Mesothelial cell of epicardium (in vitro differentiated cells): ENCODE measurements around the gene SLAMF6. TPM values are rescaled to one million over a fixed set of nuclear protein-coding genes. Genes with fewer than 3 reads are reported as not detected.

Experiments used
- DNase-seq, 2 experiments: peaks; one replicate each; pipeline ENCODE4 v3.0.0; 2021; ENCODE audit warnings: low spot score in 2 of 2; ENCODE audit not compliant: unreplicated experiment in 2 of 2
- H3K27ac Mint-ChIP-seq: 2 replicates; pipeline ENCODE4 v1.8.0; 2021; ENCODE audit warnings: mixed read lengths
- H3K27me3 Mint-ChIP-seq: 2 replicates; pipeline ENCODE4 v1.8.0; 2021; ENCODE audit warnings: low read depth, mixed read lengths
- H3K36me3 Mint-ChIP-seq: 2 replicates; pipeline ENCODE4 v1.8.0; 2021; ENCODE audit warnings: mixed read lengths
- H3K4me1 Mint-ChIP-seq: 2 replicates; pipeline ENCODE4 v1.8.0; 2021; ENCODE audit warnings: mixed read lengths
- H3K4me3 Mint-ChIP-seq: 2 replicates; pipeline ENCODE4 v1.8.0; 2021; ENCODE audit warnings: mild to moderate bottlenecking, moderate library complexity, mixed read lengths
- H3K9me3 Mint-ChIP-seq: 2 replicates; pipeline ENCODE4 v1.8.0; 2021; ENCODE audit warnings: mixed read lengths
- total RNA-seq: library from RNA; stranded (reverse); gene quantifications from 3 replicates; pipeline ENCODE4 v1.2.1, GENCODE V29; 2021
- TF ChIP-seq, protein P1 (sequence below): fragments of 200-600 bp; sonication (generic); IDR thresholded peaks from one replicate; pipeline ENCODE4 v1.5.0; 2021; ENCODE audit warnings: antibody characterized with exemption; ENCODE audit not compliant: unreplicated experiment

Gene SLAMF6
- total RNA-seq, 1 donor from 2014 or later = not detected

DNA sequence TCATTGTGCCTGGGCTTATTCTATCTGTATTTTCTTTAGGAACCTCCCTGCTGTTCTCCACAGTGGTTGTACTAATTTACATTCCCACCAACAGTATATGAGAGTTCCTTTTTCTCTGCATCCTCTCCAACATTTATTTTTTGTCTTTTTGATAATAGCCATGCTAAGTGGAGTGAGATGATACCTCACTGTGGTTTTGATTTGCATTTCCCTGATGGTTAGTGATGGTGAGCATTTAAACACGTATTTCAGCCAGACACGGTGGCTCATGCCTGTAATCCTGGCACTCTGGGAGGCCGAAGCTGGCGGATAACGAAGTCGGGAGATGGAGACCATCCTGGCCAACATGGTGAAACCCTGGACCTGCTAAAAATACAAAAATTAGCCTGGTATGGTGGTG, 57.9 kb downstream of the SLAMF6 start:
- H3K27me3 Mint-ChIP-seq = peaks cover 14% of the 10 kb centered on the region
- no peaks in the 10 kb centered on the region for H3K9me3 Mint-ChIP-seq
- no peak overlapping the region for H3K27ac Mint-ChIP-seq
- no peak overlapping the region for H3K4me3 Mint-ChIP-seq
- TF ChIP-seq, protein P1, sequence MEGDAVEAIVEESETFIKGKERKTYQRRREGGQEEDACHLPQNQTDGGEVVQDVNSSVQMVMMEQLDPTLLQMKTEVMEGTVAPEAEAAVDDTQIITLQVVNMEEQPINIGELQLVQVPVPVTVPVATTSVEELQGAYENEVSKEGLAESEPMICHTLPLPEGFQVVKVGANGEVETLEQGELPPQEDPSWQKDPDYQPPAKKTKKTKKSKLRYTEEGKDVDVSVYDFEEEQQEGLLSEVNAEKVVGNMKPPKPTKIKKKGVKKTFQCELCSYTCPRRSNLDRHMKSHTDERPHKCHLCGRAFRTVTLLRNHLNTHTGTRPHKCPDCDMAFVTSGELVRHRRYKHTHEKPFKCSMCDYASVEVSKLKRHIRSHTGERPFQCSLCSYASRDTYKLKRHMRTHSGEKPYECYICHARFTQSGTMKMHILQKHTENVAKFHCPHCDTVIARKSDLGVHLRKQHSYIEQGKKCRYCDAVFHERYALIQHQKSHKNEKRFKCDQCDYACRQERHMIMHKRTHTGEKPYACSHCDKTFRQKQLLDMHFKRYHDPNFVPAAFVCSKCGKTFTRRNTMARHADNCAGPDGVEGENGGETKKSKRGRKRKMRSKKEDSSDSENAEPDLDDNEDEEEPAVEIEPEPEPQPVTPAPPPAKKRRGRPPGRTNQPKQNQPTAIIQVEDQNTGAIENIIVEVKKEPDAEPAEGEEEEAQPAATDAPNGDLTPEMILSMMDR = no peak
- H3K4me1 Mint-ChIP-seq = no peaks in the 10 kb centered on the region
- DNase-seq = no peak
- no peaks in the 10 kb centered on the region for H3K36me3 Mint-ChIP-seq

DNA sequence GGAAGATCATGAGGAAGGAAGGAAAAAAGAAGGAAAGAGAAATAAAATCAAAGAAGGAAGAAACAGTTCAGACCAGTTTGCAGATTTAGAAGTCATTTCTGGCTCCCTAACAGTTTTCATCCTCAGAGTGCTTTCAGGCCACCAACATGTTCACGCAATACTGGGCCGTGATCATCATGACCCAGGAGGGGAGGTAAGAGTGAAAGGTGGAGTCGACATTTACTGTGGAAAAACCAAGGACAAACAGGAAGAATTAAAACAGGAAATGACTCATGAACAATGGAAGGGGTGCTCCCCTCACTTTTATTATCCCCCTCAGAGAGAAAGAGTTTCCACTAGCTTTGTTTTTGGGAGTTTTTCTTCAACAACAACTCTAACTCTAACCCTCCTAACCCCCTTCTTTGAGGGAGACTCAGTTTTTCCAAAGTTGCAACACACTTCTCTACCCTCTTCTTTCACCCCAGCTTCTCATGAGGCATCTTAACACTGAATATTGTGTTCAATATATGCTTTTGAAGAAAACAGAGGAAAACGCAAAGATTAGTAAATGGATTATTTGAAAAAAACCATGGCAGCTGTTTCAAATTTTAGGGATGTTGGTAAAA, 62.3 kb downstream of the SLAMF6 start:
- Mint-ChIP-seq H3K27ac (no peak overlapping the region), H3K36me3 (no peaks in the 10 kb centered on the region), H3K4me3 (no peak overlapping the region), H3K4me1 (no peaks in the 10 kb centered on the region), H3K27me3 (peaks cover 13% of the 10 kb centered on the region), H3K9me3 (no peaks in the 10 kb centered on the region)
- DNase-seq = no peak
- TF ChIP-seq, protein P1 = no peak

DNA sequence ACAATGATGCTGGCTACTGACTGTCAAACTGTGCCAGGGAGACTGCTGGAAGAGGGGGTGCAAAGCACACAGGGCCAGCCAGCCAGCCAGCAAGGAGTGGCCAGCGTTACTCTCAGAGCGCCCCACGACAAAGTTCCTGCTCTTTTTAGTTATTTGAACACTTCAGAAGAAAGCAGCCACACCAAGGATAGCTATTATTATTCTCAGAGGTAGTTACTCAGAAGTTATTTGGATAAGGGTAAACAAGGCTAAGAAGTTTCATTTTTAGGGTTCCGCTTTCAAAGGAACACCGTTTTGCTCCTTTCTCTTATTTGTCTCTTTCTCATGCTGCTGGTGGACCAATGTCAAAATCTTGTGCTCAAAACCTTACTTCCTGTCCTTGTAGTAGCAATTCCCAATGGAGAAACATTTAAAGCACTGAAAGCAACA, 62.8 kb downstream of the SLAMF6 start:
- Mint-ChIP-seq H3K9me3 (no peaks in the 10 kb centered on the region), H3K36me3 (no peaks in the 10 kb centered on the region), H3K4me3 (no peak overlapping the region), H3K4me1 (no peaks in the 10 kb centered on the region), H3K27me3 (peaks cover 10% of the 10 kb centered on the region), H3K27ac (no peak overlapping the region)
- TF ChIP-seq, protein P1 = no peak
- no peak for DNase-seq

DNA sequence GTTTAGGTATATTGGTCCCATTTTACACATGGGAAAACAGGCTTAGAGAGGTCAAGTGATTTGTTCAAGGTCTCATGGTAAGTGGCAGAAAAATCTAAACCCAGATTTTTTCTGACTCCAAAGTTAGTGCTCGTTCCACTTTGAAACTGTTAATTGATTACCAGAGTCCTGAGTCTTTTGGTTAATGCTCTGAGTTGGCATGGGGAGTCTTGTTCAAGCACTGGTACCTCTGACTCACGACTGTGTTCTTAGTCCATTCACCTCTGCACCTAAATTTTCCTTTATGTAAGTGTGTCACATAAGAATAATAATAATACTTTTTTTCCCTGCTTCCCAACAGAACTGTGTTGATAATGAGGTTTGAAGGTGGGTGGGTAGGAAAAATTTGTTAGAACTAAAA, 63.4 kb downstream of the SLAMF6 start:
- Mint-ChIP-seq H3K4me1 (no peaks in the 10 kb centered on the region), H3K4me3 (no peak overlapping the region), H3K27me3 (peaks cover 8% of the 10 kb centered on the region), H3K9me3 (no peaks in the 10 kb centered on the region), H3K36me3 (no peaks in the 10 kb centered on the region), H3K27ac (no peak overlapping the region)
- DNase-seq = no peak
- TF ChIP-seq, protein P1 = no peak

DNA sequence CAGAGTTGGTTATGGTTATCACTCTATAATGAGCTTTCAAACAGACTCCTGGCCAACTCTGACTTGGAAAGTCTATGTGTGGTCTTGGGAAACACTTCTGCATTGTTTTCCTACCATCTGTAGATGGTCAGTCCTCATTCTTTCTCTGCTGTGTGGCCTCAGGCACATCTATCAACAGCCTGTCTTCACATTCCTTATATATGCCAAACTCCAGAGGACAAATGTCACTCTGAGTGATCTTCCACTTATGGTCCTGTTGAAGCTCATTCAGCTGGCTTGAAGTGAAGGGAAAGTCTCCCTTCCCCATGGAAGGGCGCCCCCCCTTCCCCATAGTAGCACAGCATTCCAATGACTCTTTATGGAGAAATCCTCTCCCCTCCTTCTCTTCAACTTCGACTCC, 64.0 kb downstream of the SLAMF6 start:
- DNase-seq = no peak
- peaks cover 6% of the 10 kb centered on the region for H3K27me3 Mint-ChIP-seq
- H3K9me3 Mint-ChIP-seq = no peaks in the 10 kb centered on the region
- H3K4me3 Mint-ChIP-seq = no peak overlapping the region
- TF ChIP-seq, protein P1 = no peak
- H3K27ac Mint-ChIP-seq = no peak overlapping the region
- no peaks in the 10 kb centered on the region for H3K4me1 Mint-ChIP-seq
- H3K36me3 Mint-ChIP-seq = no peaks in the 10 kb centered on the region

DNA sequence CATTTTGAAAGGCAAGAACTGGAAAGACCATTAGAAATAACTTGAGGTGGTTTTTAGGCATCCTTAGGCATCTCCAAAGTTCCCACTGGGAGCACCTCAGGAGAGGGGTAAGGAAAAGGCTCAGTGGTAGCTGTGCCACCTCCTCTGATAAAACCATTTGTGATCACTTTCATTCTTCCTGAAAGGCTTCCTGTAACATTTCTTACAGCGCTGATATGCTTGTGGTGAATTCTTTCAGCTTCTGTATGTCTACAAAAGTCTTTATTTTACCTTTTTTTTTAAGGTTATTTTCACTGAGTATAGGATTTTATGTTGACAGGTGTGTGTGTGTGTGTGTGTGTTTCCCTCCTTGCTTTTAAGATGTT, 67.9 kb downstream of the SLAMF6 start:
- no peak overlapping the region for H3K27ac Mint-ChIP-seq
- no peaks in the 10 kb centered on the region for H3K27me3 Mint-ChIP-seq
- TF ChIP-seq, protein P1 = no peak
- no peaks in the 10 kb centered on the region for H3K4me1 Mint-ChIP-seq
- H3K4me3 Mint-ChIP-seq = no peak overlapping the region
- no peak for DNase-seq
- H3K9me3 Mint-ChIP-seq = no peaks in the 10 kb centered on the region
- no peaks in the 10 kb centered on the region for H3K36me3 Mint-ChIP-seq
